ENCODE results near the gene BHMT. TPM values are rescaled to one million over a fixed set of nuclear protein-coding genes. Genes with fewer than 3 reads are reported as not detected.
"Not testable (repeated sequence)": the region's sequence is repeated elsewhere in the genome, so short reads cannot be mapped to it uniquely, and the experiment has no call there.

Gene BHMT
- total and polyA plus RNA-seq, 9 of the 15 experiments (the other 6 are each of a cell fraction or from before 2014, with no cell fraction given), result not detected

DNA sequence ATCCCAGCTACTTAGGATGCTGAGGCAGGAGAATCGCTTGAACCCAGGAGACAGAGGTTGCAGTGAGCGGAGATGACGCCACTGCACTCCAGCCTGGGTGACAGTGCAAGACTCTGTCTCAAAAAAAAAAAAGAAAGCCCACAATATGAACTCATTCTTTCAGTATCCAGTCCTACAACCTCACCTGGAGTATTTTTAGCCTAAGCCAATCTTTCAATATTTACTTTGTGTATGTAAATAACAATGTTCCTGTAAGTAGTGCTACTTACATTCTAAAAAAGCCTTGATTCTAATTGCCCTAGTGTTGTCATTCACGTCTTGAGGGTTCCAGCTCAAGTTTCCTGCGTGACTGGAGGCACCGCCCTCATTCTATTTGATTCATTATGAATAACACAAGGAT, 62.0 kb downstream of the BHMT start:
- ChIA-PET CTCF (ENCODE audit: low intra/inter-chr PET ratio) (no interaction called here), POLR2A (no interaction called here)
- ATAC-seq, result no peak
- in situ Hi-C loops (cut with MboI) (no loop called here), intact Hi-C loops (cut with micrococcal nuclease) (no loop called here)
- no peaks in the 10 kb centered on the region for H3K9me3 ChIP-seq (replicated peaks; ENCODE audit: control insufficient read depth, insufficient read depth, low read depth, low read length)
- no peak overlapping the region for H3K4me3 ChIP-seq
- BruUV-seq (replicated peaks), result no TSS peak
- H3K9ac ChIP-seq (ENCODE audit: insufficient read depth in 1 of 2, low read depth in 2 of 2, low read length in 2 of 2), result no peak overlapping the region
- H3K4me1 ChIP-seq (replicated peaks in 1 of 2; ENCODE audit: control insufficient read depth in 2 of 2, insufficient read depth in 2 of 2, low read length in 2 of 2), result no peaks in the 10 kb centered on the region
- TF ChIP-seq TSC22D4 (tag; IDR thresholded peaks at IDR 0.05), result no peak
- no peak for TF ChIP-seq NR1H2 (CRISPR knock-in tag; IDR thresholded peaks at IDR 0.05)
- TF ChIP-seq TRIM28 (IDR thresholded peaks at IDR 0.05), result no peak
- TF ChIP-seq TBP (optimal IDR thresholded peaks at IDR 0.05; ENCODE audit: low read depth, low read length), result no peak
- no peak for DNase-seq (ENCODE audit: extremely low read depth in 1 of 4, low spot score in 3 of 4)
- no peaks in the 10 kb centered on the region for H3K79me2 ChIP-seq (ENCODE audit: control insufficient read depth, insufficient read depth, low read length)
- no peaks in the 10 kb centered on the region for H3K9me1 ChIP-seq (ENCODE audit: control insufficient read depth, insufficient read depth, low read length)
- H4K20me1 ChIP-seq (replicated peaks; ENCODE audit: control insufficient read depth, insufficient read depth, low read length), result no peaks in the 10 kb centered on the region
- no peak overlapping the region for H3K27ac ChIP-seq (ENCODE audit: extremely low read depth, low read depth, low read length)
- WGBS (ENCODE audit: insufficient coverage, low coverage, missing lambda C conversion rate), result 27% methylated on average over 6 of the region's 6 CpGs
- no peak for FAIRE-seq
- no peaks in the 10 kb centered on the region for H3K36me3 ChIP-seq (ENCODE audit: control insufficient read depth, insufficient read depth, low read length)
- no peaks in the 10 kb centered on the region for H3K27me3 ChIP-seq (ENCODE audit: control insufficient read depth in 2 of 2, insufficient read depth in 2 of 2, low read length in 2 of 2)
- no peak overlapping the region for H3K4me2 ChIP-seq (ENCODE audit: insufficient read depth, low read length)
- H2AFZ ChIP-seq (ENCODE audit: low read depth, low read length), result no peak overlapping the region

DNA sequence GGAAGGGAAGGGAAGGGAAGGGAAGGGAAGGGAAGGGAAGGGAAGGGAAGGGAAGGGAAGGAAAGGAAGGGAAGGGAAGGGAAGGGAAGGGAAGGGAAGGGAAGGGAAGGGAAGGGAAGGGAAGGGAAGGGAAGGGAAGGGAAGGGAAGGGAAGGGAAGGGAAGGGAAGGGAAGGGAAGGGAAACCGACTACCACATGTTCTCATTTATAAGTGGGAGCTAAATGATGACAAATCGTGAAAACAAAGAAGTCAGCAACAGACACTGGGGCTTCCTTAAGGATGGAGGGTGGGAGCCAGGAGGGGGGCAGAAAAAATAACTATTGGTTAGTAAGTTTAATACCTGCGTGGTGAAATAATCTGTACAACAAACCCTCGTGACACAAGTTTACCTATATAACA, 68.8 kb downstream of the BHMT start:
- ATAC-seq; CTCF ChIA-PET (ENCODE audit: low intra/inter-chr PET ratio); in situ Hi-C loops (cut with MboI); H3K4me2 ChIP-seq (ENCODE audit: insufficient read depth, low read length); H3K4me3 ChIP-seq; intact Hi-C loops (cut with micrococcal nuclease); H3K9me3 ChIP-seq (replicated peaks; ENCODE audit: control insufficient read depth, insufficient read depth, low read depth, low read length); H3K27ac ChIP-seq (ENCODE audit: extremely low read depth, low read depth, low read length); H3K4me1 ChIP-seq (replicated peaks in 1 of 2; ENCODE audit: control insufficient read depth in 2 of 2, insufficient read depth in 2 of 2, low read length in 2 of 2); H3K27me3 ChIP-seq (ENCODE audit: control insufficient read depth in 2 of 2, insufficient read depth in 2 of 2, low read length in 2 of 2); FAIRE-seq; H3K9me1 ChIP-seq (ENCODE audit: control insufficient read depth, insufficient read depth, low read length); H3K36me3 ChIP-seq (ENCODE audit: control insufficient read depth, insufficient read depth, low read length); H3K9ac ChIP-seq (ENCODE audit: insufficient read depth in 1 of 2, low read depth in 2 of 2, low read length in 2 of 2); H4K20me1 ChIP-seq (replicated peaks; ENCODE audit: control insufficient read depth, insufficient read depth, low read length); H3K79me2 ChIP-seq (ENCODE audit: control insufficient read depth, insufficient read depth, low read length); DNase-seq (ENCODE audit: extremely low read depth in 1 of 4, low spot score in 3 of 4); H2AFZ ChIP-seq (ENCODE audit: low read depth, low read length); BruUV-seq (replicated peaks): not testable (repeated sequence)
- WGBS (ENCODE audit: insufficient coverage, low coverage, missing lambda C conversion rate), result 15% methylated on average over 2 of the region's 4 CpGs
- POLR2A ChIA-PET, result interaction anchor here (0.8 to 1.3 kb wide), 4 partner anchors 8 to 280 kb away, joined by 3 read pairs; no protein-coding TSS in a partner anchor
